ENCODE results near the gene NR5A1. TPM values are rescaled to one million over a fixed set of nuclear protein-coding genes. Genes with fewer than 3 reads are reported as not detected.

Gene NR5A1
- polyA plus RNA-seq, 1 donor from 2014 or later: not detected

DNA sequence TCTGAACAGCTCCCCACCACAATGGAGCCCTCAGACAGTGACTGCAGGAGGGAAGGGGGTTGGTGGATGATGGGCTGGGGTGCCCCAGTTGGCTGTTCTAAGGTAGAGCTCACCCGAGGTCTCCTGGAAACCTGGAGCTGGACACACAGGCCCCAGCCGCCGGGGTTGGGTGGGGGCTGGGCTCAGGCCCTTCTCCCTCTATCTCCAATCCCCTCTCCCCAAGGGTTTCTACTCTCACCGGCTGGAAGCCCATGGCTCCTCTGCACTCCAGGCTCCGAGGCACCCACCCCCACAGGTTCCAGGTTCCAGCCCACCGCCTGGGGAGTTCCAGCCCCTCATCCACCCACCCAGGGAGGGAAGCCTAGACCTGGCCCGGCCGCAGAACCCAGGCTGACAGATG, 766 bp downstream of the NR5A1 start:
- Mint-ChIP-seq H3K27ac (no peak overlapping the region), H3K27me3 (peaks cover 22% of the 10 kb centered on the region), H3K4me3 (no peak overlapping the region), H3K36me3 (peaks cover 2% of the 10 kb centered on the region), H3K4me1 (peaks cover 0 to 3% (median 2%) of the 10 kb centered on the region in 3 donors), H3K9me3 (no peaks in the 10 kb centered on the region)

DNA sequence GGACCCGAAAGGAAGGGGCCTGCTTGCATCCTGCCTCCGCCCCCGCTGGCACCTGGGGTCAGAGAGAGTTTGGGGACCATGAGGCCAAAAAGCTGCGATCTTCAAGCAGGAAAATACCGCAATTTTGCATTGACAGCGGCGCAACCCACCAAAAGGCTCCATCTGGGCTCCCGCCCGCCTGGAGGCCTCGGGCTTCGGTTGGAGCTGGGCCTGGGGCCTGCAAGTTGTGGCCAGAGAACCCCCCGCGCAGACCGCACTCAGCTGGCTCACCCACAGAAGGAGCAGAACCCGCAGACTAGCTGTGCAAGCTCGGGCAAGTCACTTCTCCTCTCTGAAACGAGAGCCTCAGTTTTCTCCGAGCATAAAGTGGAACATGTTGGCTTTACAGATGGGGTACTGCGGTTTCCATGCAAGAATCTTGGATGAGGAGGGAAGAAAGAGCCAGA, 1.3 kb downstream of the NR5A1 start:
- peaks cover 2% of the 10 kb centered on the region for H3K36me3 Mint-ChIP-seq
- H3K27ac Mint-ChIP-seq: no peak overlapping the region
- H3K9me3 Mint-ChIP-seq: no peaks in the 10 kb centered on the region
- H3K4me1 Mint-ChIP-seq: peaks cover 0 to 3% (median 2%) of the 10 kb centered on the region in 3 donors
- no peak overlapping the region for H3K4me3 Mint-ChIP-seq
- H3K27me3 Mint-ChIP-seq: peaks cover 26% of the 10 kb centered on the region

DNA sequence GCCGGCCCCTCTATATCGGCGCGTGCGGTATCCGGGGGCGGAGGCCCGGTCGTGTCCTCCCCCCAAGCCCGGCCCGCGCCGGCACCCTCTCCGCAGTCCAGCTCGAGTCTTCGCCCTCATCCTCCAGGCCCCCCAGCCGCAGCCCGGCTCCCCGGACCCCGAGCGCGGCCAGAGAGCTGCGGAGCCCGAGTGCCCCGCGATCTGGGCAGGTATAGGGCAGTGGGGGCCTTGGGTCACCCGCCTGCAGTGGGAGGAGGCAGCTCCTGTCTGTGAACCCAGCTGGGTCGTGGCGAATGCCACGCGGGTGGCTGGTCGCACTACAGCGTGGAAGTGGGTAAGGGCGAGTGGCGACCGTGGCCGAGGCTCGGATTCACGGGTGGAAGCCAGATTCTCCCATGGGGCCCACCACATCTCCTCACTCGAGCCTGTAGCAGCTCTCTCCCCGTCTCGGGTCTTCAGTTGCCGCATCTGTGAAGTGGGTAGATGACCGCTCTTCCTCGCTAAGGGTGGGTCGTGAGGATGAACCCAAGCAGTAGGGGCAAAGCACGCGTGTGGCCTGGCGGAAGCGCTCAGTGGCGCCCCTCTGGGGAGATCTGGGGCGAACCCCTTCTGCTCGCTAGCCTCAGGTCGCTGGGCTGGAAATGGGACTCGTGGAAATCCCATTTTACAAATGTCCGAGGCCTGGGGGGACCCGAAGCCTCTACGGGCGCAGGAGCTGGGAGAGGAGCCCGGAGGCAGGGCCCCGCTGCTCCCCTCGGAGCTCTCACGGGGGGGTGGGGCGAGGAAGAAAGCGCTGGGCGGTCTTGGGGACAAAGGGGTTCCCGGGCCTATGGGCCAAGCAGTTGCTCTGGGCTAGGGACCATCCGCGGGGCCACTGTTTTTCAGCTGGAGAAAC, 1.9 kb downstream of the NR5A1 start:
- H3K27ac Mint-ChIP-seq: no peak overlapping the region
- H3K4me1 Mint-ChIP-seq: peaks cover 0 to 4% (median 3%) of the 10 kb centered on the region in 3 donors
- peaks cover 28% of the 10 kb centered on the region for H3K27me3 Mint-ChIP-seq
- H3K4me3 Mint-ChIP-seq: peak overlapping the region in 3 of 4 donors; percentile 5 to 51 (median 41)
- H3K36me3 Mint-ChIP-seq: peaks cover 2% of the 10 kb centered on the region
- H3K9me3 Mint-ChIP-seq: no peaks in the 10 kb centered on the region

DNA sequence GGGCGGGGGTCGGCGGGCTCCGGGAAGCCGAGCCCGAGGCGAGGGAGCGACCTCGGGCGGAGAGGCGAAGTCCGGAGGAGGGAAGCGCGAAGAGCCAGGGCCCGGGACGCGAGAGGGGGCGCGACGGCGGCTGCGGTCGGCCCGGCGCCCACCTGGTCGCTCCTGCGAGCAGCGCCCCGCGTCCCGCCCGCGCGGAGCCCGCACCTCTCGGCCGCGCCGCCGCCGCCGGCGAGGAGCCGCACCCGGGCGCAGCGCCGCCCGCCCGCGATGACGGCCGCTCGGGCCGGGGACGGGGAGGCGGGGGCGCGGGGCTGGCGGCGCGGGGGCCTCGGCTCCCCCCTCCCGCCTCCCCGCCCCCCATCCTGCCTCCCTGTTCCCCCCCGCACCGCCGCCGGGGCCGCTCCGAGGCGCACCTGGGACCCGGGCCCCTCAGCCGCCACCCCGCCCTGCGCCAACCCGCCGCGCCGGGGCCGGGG, 2.6 kb downstream of the NR5A1 start:
- no peaks in the 10 kb centered on the region for H3K9me3 Mint-ChIP-seq
- peaks cover 0 to 4% (median 3%) of the 10 kb centered on the region in 3 donors for H3K4me1 Mint-ChIP-seq
- no peak overlapping the region for H3K27ac Mint-ChIP-seq
- no peak overlapping the region for H3K4me3 Mint-ChIP-seq
- H3K36me3 Mint-ChIP-seq: peaks cover 2% of the 10 kb centered on the region
- peaks cover 29% of the 10 kb centered on the region for H3K27me3 Mint-ChIP-seq

DNA sequence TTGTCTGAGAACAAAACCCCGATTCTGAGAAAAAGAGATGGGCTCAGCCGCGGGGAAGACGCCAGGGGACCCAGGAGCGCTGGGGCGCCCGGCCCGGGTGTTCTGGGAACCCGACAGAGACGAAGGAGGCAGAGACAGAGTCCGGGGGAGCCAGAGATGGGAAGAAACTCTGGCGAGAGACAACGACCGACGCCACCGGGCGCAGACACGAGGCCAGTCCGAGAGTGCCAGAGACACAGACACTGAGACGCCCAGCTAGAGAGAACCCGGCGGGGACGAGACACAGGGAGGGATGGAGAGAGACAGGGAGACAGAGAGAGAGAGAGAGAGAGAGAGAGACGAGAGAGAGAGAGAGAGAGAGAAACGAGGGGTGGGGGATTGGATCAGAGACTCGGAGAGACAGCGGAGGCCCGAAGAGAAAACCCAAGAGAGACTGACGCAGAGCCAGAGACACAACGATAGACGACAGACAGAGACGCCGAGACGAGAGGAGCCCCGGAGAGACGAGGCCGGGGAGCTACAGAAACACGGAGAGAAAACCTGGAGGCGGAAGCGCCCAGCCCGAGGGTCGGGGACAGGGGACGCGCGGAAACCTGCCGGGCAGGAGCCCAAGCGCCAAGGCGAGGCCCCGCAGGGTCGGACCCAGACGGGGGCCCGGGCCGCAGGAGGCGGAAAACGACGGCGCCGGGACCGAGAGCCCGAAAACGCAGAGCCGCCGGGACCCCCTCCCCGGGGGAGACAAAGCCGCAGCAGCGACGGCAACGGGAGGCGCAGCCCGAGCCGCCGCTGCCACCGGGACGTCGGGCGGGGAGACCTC, 3.3 kb downstream of the NR5A1 start:
- peaks cover 2% of the 10 kb centered on the region for H3K36me3 Mint-ChIP-seq
- H3K27me3 Mint-ChIP-seq: peaks cover 30% of the 10 kb centered on the region
- H3K4me3 Mint-ChIP-seq: peak overlapping the region in 3 of 4 donors; percentile 47 to 88 (median 74)
- peak overlapping the region in 1 of 3 donors; percentile 77 for H3K27ac Mint-ChIP-seq
- H3K9me3 Mint-ChIP-seq: no peaks in the 10 kb centered on the region
- H3K4me1 Mint-ChIP-seq: peaks cover 0 to 4% (median 3%) of the 10 kb centered on the region in 3 donors

DNA sequence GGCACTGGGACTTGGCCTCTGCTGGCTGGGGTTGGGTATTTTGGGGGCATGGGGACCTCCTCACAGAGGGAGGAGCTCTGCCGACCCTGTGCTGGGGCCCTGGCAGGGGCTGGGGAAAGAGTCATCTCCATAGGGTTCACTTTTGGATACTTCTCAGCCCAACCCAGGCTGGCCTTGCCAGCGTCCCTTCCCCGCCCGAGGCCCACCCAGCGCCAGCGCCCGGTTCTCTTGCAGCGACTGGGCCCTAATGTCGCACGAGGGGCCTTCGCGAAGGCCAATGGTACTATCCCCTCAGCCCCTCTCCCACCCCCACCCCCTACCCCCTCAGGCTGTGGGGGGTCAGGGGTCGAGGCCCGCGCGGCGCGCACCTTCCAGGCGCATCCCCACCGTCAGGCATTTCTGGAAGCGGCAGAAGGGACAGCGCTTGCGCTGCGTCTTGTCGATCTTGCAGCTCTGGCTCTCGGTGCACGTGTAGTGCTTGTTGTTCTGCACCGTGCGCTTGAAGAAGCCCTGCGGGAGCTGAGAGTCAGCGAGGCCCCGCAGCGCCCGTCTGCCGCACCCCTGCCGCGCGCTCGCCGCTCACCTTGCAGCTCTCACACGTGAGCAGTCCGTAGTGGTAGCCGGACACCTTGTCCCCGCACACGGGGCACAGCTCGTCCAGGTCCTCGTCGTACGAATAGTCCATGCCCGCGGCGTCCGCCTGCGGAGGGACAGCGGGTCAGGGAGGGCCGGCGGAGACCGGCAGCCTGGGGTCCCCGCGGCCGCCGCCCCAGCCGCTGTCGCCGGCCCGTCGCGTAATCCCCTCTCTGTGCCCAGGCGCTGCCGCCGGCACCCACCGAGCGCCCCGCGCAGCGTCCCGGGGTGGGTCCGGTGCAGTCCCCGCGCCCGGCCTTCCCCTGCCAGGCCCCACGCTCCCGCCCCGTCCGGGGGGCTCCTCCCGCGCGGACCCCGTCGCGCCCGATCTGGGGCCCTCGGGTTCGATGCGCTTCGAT, 4.2 kb downstream of the NR5A1 start:
- Mint-ChIP-seq H3K36me3 (peaks cover 2% of the 10 kb centered on the region), H3K27ac (no peak overlapping the region), H3K4me1 (peaks cover 0 to 4% (median 3%) of the 10 kb centered on the region in 3 donors), H3K9me3 (no peaks in the 10 kb centered on the region), H3K27me3 (peaks cover 30% of the 10 kb centered on the region), H3K4me3 (no peak overlapping the region)

DNA sequence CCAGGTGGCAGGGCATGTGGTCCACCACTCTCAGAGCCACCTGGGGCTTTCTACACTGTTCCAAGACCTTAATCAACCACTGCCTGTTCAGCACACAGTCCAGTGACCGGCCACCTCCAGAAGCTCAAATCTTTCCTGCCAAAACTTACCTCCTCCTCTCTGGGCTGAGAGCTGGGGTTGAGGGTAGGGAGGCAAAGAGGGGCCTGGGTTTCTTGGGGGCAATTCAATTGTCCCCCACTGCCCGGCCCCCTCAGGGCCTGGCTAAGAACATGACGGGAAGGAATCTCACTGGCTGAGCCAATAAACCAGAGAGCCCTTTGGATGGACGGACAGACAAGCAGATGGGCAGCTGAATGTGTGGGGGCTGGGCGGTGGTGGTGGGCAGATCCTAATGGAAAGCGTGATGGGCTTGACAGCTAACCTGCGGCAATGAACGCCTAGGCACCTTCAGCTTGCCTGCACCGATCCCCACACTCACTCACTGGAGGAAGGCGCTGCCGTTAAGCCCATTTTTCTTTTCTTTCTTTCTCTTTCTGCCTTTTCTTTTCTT, 5.4 kb downstream of the NR5A1 start:
- no peaks in the 10 kb centered on the region for H3K9me3 Mint-ChIP-seq
- peaks cover 0 to 4% (median 3%) of the 10 kb centered on the region in 3 donors for H3K4me1 Mint-ChIP-seq
- H3K4me3 Mint-ChIP-seq: peak overlapping the region in 1 of 4 donors; percentile 41
- H3K36me3 Mint-ChIP-seq: peaks cover 2% of the 10 kb centered on the region
- no peak overlapping the region for H3K27ac Mint-ChIP-seq
- H3K27me3 Mint-ChIP-seq: peaks cover 30% of the 10 kb centered on the region

DNA sequence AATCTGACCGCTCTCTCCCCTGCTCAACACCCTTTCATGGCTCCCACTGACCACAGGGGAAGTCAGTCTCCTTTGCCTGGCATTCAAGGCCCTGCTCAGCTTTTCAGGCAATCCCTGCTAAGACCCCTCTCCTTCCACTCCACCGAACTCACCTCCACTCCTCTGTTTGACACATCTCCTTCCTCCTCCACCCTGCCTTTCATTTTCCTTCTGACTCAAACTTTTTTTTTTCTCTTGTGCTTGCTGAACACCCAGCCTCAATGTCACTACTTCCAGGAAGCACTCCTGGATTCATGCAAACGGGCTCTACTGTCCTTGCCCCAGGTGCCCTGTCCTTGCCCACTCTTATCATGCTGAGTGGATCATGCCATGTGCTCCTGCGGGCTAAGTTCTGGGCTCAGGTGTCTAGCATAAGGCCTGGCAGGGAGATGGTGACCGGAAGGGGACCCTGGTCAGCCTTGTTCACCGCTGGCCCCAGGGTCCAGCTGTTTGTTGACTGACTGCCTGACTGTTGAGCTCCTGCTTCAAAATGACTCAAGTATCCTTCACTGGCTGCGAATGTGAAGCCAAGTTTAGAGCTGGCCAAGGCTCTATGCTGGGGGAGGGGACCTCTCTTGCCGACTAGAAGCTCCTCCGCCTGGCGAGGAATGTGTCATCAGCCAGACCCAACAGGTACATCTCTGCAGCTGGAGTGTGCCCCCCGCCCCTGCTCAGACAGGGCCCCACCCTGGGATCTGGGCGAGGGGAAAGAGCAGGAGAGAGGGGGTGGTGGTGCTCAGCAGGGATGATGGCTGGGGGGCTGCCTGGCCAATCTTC, 6.2 kb downstream of the NR5A1 start:
- Mint-ChIP-seq H3K27ac (no peak overlapping the region), H3K27me3 (peaks cover 28% of the 10 kb centered on the region), H3K4me3 (peak overlapping the region in 1 of 4 donors; percentile 3), H3K4me1 (peaks cover 0 to 5% (median 4%) of the 10 kb centered on the region in 3 donors), H3K9me3 (no peaks in the 10 kb centered on the region), H3K36me3 (peaks cover 2% of the 10 kb centered on the region)

DNA sequence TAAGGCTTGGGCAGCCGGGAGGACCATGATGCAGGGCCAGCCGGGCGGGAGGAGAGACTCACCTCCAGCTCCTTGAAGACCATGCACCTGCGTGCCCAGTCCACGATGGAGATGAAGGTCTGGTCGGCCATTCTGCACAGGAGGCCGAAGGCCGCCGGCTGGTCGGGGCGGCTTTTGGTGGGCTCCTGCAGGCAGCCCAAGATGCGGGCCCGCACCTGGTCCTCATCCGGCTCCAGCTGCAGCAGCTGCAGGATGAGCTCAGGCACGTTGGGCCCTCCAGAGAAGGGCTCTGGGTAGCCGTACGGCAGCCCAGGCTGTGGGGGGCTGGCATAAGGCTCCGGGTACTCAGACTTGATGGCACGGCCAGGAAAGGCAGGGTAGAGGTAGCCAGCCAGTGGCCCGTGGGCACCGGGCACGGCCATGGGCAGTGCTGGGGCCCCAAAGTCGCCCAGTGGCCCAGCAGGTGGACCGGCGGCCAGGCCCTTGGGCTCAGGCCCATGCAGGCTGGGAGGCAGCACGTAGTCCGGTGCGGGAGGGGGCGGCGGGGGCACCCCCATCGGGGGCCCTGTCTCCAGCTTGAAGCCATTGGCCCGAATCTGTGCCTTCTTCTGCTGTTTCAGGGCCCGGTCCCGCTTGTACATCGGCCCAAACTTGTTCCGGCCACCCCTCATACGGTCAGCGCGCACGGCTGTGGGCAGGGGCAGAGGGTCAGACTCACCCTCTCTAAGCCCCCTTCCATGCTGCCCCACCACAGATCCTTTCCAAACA, 7.0 kb downstream of the NR5A1 start:
- Mint-ChIP-seq H3K4me1 (peaks cover 0 to 8% (median 7%) of the 10 kb centered on the region in 3 donors), H3K4me3 (no peak overlapping the region), H3K27ac (no peak overlapping the region), H3K36me3 (peaks cover 2% of the 10 kb centered on the region), H3K9me3 (no peaks in the 10 kb centered on the region), H3K27me3 (peaks cover 29% of the 10 kb centered on the region)

DNA sequence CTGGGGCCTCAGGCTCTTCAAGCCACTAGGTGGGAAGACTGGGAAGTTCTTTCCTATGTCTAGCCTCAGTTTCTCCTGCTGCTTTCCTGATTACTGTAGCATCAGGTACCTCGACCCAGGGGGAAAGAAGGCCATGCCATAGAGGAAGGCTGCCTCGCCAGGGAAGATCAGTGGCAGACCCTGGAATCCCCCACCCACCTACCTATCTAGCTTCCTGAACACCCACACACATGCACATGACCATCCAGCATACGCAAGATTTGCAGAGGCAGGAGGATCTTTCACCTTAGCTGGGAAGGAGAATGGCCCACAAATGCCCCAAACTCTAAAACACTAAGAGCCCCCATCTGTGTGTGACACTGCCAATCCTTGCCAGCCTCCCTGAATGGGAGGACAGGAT, 8.0 kb downstream of the NR5A1 start:
- Mint-ChIP-seq H3K9me3 (no peaks in the 10 kb centered on the region), H3K36me3 (peaks cover 2% of the 10 kb centered on the region), H3K4me3 (no peak overlapping the region), H3K4me1 (peaks cover 0 to 8% (median 8%) of the 10 kb centered on the region in 3 donors), H3K27ac (no peak overlapping the region), H3K27me3 (peaks cover 27% of the 10 kb centered on the region)

DNA sequence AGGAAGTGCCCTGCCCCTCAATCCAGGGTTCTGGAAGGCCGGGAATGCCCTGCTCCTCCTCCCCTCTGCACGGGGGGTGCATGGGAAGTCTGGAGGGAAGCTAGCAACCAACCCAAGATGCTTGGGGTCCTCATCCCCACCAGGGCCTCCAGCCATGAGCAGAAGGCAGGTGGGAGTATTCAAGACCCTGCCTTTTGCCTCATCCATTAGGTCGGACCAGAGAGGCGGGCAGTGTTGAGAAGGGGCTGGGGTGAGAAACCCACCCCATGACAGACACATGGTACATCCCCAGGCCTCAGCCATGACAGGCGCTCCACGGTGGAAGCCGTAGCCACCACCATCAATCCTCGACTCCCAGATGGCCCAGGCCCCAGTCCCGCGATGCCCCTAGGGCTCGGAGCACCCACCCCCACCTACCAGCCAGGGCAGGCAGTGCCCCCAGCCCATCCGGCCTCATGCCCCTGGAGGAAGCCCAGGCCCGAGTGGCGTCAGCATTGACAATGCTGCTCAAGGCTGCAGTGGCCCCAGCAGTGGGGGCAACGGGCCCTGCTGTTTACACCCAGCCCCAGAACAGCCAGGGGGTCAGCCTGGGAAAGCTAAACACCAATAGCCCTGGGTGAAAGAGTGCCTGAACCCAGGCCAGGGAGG, 8.6 kb downstream of the NR5A1 start:
- Mint-ChIP-seq H3K36me3 (no peaks in the 10 kb centered on the region), H3K27me3 (peaks cover 22% of the 10 kb centered on the region), H3K9me3 (no peaks in the 10 kb centered on the region), H3K4me1 (peaks cover 0 to 6% (median 5%) of the 10 kb centered on the region in 3 donors), H3K27ac (no peak overlapping the region), H3K4me3 (no peak overlapping the region)

DNA sequence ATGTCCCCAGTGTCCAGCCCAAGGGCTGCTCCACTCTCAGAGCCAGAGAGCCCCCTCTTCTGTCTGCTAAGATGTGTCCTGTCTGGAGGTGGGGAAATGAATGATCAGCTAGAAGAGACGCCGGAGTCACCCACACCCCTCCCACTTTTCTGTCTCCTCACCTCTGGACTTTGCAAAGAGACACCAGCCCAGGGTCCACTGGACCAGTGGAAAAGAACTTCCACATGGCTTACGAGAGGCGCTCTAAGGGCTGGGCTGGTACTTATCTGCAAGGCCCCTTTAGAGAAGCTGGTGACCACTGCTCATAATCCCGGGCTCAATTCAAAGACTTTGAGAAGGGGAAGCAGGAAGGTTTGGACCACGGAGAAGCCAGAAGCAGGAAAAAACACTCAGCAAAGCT, 9.2 kb downstream of the NR5A1 start:
- Mint-ChIP-seq H3K4me1 (peaks cover 0 to 6% (median 5%) of the 10 kb centered on the region in 3 donors), H3K27me3 (peaks cover 20% of the 10 kb centered on the region), H3K36me3 (no peaks in the 10 kb centered on the region), H3K9me3 (no peaks in the 10 kb centered on the region), H3K27ac (no peak overlapping the region), H3K4me3 (no peak overlapping the region)

Measured in IgD-negative memory B cell (primary cell).